Measurements from ENCODE around the gene EIF3F. TPM values are rescaled to one million over a fixed set of nuclear protein-coding genes. Genes with fewer than 3 reads are reported as not detected.

Gene EIF3F
- total and polyA plus RNA-seq, 10 of the 15 experiments (the other 5 are each of a cell fraction or from before 2014, with no cell fraction given): 81.3 to 461 (median 213) TPM

- Histone ChIP-seq H3K36me3 (ENCODE audit: control insufficient read depth in 2 of 2, insufficient read depth in 2 of 2, low read length in 1 of 2) (no peaks in the 10 kb centered on the region), H3K9ac (ENCODE audit: control insufficient read depth, insufficient read depth, low read length) (no peak overlapping the region), H3K4me3 (no peak overlapping the region), H4K20me1 (ENCODE audit: control insufficient read depth, insufficient read depth) (no peaks in the 10 kb centered on the region), H3K9me3 (replicated peaks; ENCODE audit: control insufficient read depth, insufficient read depth, low read length) (no peaks in the 10 kb centered on the region), H3K79me2 (ENCODE audit: control insufficient read depth, insufficient read depth, low read length) (no peaks in the 10 kb centered on the region), H2AFZ (ENCODE audit: control insufficient read depth, low read depth, low read length) (no peak overlapping the region), H3K4me1 (ENCODE audit: control insufficient read depth, insufficient read depth, low read length) (no peaks in the 10 kb centered on the region), H3K27ac (ENCODE audit: control insufficient read depth, insufficient read depth) (no peak overlapping the region), H3K27me3 (replicated peaks in 1 of 2; ENCODE audit: control insufficient read depth in 2 of 2, insufficient read depth in 2 of 2, low read length in 1 of 2) (peaks cover 5% of the 10 kb centered on the region in 2 experiments), H3K4me2 (ENCODE audit: control insufficient read depth, insufficient read depth) (no peak overlapping the region)
- DNase-seq (ENCODE audit: low read depth, low spot score) (no peak), ATAC-seq (no peak), FAIRE-seq (no peak)
- WGBS (ENCODE audit: insufficient coverage, insufficient replicate concordance, low lambda C conversion rate, missing lambda C conversion rate): 55% methylated on average over 5 of the region's 5 CpGs
- no TSS peak for BruUV-seq (replicated peaks)
- RAD21 ChIA-PET (ENCODE audit: unreplicated experiment): no interaction called here
- intact Hi-C loops (cut with micrococcal nuclease; ENCODE audit: unreplicated experiment) (no loop called here), in situ Hi-C loops (cut with MboI) (no loop called here)
- SMC1A ChIA-PET (ENCODE audit: uncharacterized antibody, unreplicated experiment): interaction anchor here (0.5 to 1.1 kb wide), 2 partner anchors 9 to 73 kb away, joined by 3 read pairs; no protein-coding TSS in a partner anchor
- CTCF ChIA-PET: interaction anchor here (1.0 kb wide), 1 partner anchor 19 kb away, joined by 3 read pairs; no protein-coding TSS in a partner anchor
- TF ChIP-seq IRF5 (IDR thresholded peaks at IDR 0.05; ENCODE audit: borderline replicate concordance) (no peak), BRCA1 (IDR thresholded peaks at IDR 0.05; ENCODE audit: low read depth, low read length) (no peak), TBL1XR1 (IDR thresholded peaks at IDR 0.05; ENCODE audit: low read depth, low read length) (no peak), ZNF207 (IDR thresholded peaks at IDR 0.05; ENCODE audit: borderline replicate concordance) (no peak), NFIC (IDR thresholded peaks at IDR 0.05; ENCODE audit: low read depth, low read length) (no peak), ZBTB4 (CRISPR knock-in tag; IDR thresholded peaks at IDR 0.05) (no peak), TCF3 (IDR thresholded peaks at IDR 0.05; ENCODE audit: borderline replicate concordance, insufficient read depth, low read depth, low read length) (no peak), LARP7 (IDR thresholded peaks at IDR 0.05) (no peak), SP1 (IDR thresholded peaks at IDR 0.05; ENCODE audit: low read depth, low read length) (no peak), ZZZ3 (IDR thresholded peaks at IDR 0.05; ENCODE audit: control insufficient read depth, insufficient read length, low read depth) (no peak), EZH2 (IDR thresholded peaks at IDR 0.05; ENCODE audit: borderline replicate concordance, control insufficient read depth, low read depth, low read length) (no peak), NR2F1 (conservative IDR thresholded peaks at IDR 0.05) (no peak)
- POLR2A ChIA-PET: no interaction called here
Measured at GRCh38 chr11:8013833-8014232, 26.7 kb downstream of the EIF3F start.
